ENCODE data around the gene PSMC6.
A peak's percentile ranks its signal among the peaks of the same experiment; 100 is the strongest.

PSMC6 gene

GRCh38 chr14:52694761-52695480, 12.1 kb upstream of the PSMC6 start:
- no peak for TF ChIP-seq CTCF (IDR thresholded peaks at IDR 0.05; ENCODE audit: low read depth, low read length)
- DNase-seq (ENCODE audit: low read depth in 2 of 2) = peak; percentile 46 to 55

GRCh38 chr14:52695481-52696091, 11.4 kb upstream of the PSMC6 start, which contains the start of gene ERO1A:
ERO1A (minus strand) TSS chr14:52695558; CDS start chr14:52695481, 77 bp downstream.
- TF ChIP-seq CTCF (IDR thresholded peaks at IDR 0.05; ENCODE audit: low read depth, low read length) = no peak
- peak within 1 kb of the TSS; percentile 95 to 99 for H3K4me3 ChIP-seq (replicated peaks in 1 of 2; ENCODE audit: low read depth in 2 of 2, low read length in 2 of 2)
- DNase-seq (ENCODE audit: low read depth in 2 of 2) = peak; percentile 88 to 90

More at GRCh38 chr14:52694761-52695480, 12.1 kb upstream of the PSMC6 start:
- peak overlapping the region; percentile 95 to 99 for H3K4me3 ChIP-seq (replicated peaks in 1 of 2; ENCODE audit: low read depth in 2 of 2, low read length in 2 of 2)

DNA sequence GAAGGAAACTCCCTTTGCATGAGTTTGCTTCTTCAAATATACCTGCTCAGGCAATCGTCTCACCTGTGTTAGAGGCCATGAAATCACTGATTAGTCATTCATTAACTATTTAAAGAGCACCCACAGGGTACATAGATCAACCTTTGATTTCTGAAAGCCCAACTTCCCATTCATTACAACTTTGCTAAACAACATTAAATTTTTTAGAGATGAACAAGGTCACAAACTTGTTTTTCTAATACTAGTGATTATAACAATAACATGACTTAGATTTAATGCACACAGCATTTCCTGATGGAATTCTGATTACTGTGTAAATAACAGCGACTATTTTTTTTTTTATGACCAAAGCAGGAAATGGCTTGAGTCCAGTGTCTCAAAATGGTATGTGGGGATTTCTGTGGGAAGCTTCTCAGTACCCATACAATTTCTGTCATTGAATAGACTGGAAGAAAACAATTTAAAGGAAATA, 6.3 kb upstream of the PSMC6 start:
- peak; percentile 54 to 73 for DNase-seq (ENCODE audit: low read depth in 2 of 2)
- TF ChIP-seq CTCF (IDR thresholded peaks at IDR 0.05; ENCODE audit: low read depth, low read length) = no peak
- no peak overlapping the region for H3K4me3 ChIP-seq (replicated peaks in 1 of 2; ENCODE audit: low read depth in 2 of 2, low read length in 2 of 2)

DNA sequence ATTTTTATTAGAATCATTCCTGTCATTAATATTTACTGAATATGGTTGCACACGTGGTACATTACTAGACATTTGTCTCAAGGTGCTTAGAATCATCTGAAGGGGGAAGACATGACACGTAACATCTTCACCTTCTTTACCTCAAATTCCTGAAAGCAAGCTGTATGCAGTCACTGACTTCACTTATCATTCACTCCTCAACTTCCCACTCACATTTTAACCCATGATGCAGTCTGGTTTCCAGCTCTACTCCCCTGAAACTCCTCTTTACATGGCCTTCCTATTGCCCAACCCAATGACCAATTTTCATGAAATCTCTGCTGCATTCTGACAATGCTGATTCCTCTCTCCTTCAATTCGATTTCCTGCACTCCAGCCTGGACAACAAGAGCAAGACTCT, 5.8 kb upstream of the PSMC6 start:
- TF ChIP-seq CTCF (IDR thresholded peaks at IDR 0.05; ENCODE audit: low read depth, low read length) = no peak
- DNase-seq (ENCODE audit: low read depth in 2 of 2) = peak; percentile 20 to 54
- H3K4me3 ChIP-seq (replicated peaks in 1 of 2; ENCODE audit: low read depth in 2 of 2, low read length in 2 of 2) = no peak overlapping the region

DNA sequence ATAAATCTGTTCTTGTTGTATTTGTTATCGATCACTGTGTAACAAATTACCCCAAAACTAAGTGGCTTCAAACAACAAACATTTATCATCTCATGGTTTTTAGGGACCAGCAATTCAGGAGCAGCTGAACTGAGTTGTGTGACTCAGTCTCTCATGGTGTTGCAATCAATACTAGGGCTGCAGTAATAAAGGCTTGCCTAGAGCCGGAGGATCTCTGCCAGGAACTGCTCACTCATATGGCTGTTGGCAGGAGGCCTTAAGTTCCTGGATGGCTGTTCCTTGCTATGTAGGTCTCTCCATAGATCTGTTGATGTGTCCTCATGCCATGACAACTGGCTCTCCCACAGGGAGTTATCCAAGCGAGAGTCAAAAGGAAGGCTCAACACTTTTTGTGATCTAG, 3.8 kb upstream of the PSMC6 start:
- DNase-seq (ENCODE audit: low read depth in 2 of 2) = peak; percentile 97 to 98
- no peak for TF ChIP-seq CTCF (IDR thresholded peaks at IDR 0.05; ENCODE audit: low read depth, low read length)

GRCh38 chr14:52703664-52704063, 3.3 kb upstream of the PSMC6 start:
- no peak overlapping the region for H3K4me3 ChIP-seq (replicated peaks in 1 of 2; ENCODE audit: low read depth in 2 of 2, low read length in 2 of 2)
- TF ChIP-seq CTCF (IDR thresholded peaks at IDR 0.05; ENCODE audit: low read depth, low read length) = no peak
- DNase-seq (ENCODE audit: low read depth in 2 of 2) = no peak

More for the DNA sequence above, 3.8 kb upstream of the PSMC6 start:
- no peak overlapping the region for H3K4me3 ChIP-seq (replicated peaks in 1 of 2; ENCODE audit: low read depth in 2 of 2, low read length in 2 of 2)

All from cardiac fibroblast (primary cell).